ENCODE results near the gene MINDY4. TPM values are rescaled to one million over a fixed set of nuclear protein-coding genes. Genes with fewer than 3 reads are reported as not detected.

MINDY4 gene
- total RNA-seq, 2 experiments from 2014 or later, result 1.3 to 1.7 TPM

- DNase-seq (no peak), ATAC-seq (no peak)
- Mint-ChIP-seq H3K4me1 (ENCODE audit: low read depth) (no peaks in the 10 kb centered on the region), H3K4me3 (no peak overlapping the region), H3K27ac (no peak overlapping the region), H3K36me3 (ENCODE audit: low read depth) (no peaks in the 10 kb centered on the region), H3K9me3 (no peaks in the 10 kb centered on the region), H3K27me3 (no peaks in the 10 kb centered on the region)
- POLR2A ChIA-PET, result no interaction called here
- CTCF ChIA-PET, result interaction anchor here (0.9 to 1.0 kb wide), 2 partner anchors 70 to 77 kb away, joined by 3 read pairs; no protein-coding TSS in a partner anchor
- TF ChIP-seq CTCF (IDR thresholded peaks at IDR 0.05), result no peak
- intact Hi-C loops (cut with micrococcal nuclease), result no loop called here
These were observed 90.4 kb downstream of the MINDY4 start for GRCh38 chr7:30861612-30862011.

GRCh38 chr7:30862995-30863705, 91.9 kb downstream of the MINDY4 start:
- ChIA-PET CTCF (no interaction called here), POLR2A (no interaction called here)
- Mint-ChIP-seq H3K27me3 (no peaks in the 10 kb centered on the region), H3K27ac (no peak overlapping the region), H3K4me3 (no peak overlapping the region), H3K36me3 (ENCODE audit: low read depth) (no peaks in the 10 kb centered on the region), H3K4me1 (ENCODE audit: low read depth) (no peaks in the 10 kb centered on the region), H3K9me3 (no peaks in the 10 kb centered on the region)
- intact Hi-C loops (cut with micrococcal nuclease), result no loop called here
- no peak for TF ChIP-seq CTCF (IDR thresholded peaks at IDR 0.05)
- DNase-seq, result no peak
- no peak for ATAC-seq

GRCh38 chr7:30863706-30864035, 92.5 kb downstream of the MINDY4 start:
- Mint-ChIP-seq H3K27me3 (no peaks in the 10 kb centered on the region), H3K27ac (no peak overlapping the region), H3K9me3 (no peaks in the 10 kb centered on the region), H3K4me1 (ENCODE audit: low read depth) (no peaks in the 10 kb centered on the region), H3K36me3 (ENCODE audit: low read depth) (no peaks in the 10 kb centered on the region), H3K4me3 (no peak overlapping the region)
- no peak for TF ChIP-seq CTCF (IDR thresholded peaks at IDR 0.05)
- POLR2A ChIA-PET, result no interaction called here
- DNase-seq (no peak), ATAC-seq (no peak)
- CTCF ChIA-PET, result interaction anchor here (1.6 kb wide), 1 partner anchor 75 kb away, joined by 7 read pairs; no protein-coding TSS in a partner anchor
- intact Hi-C loops (cut with micrococcal nuclease), result no loop called here

GRCh38 chr7:30864101-30864500, 92.9 kb downstream of the MINDY4 start:
- Mint-ChIP-seq H3K27ac (no peak overlapping the region), H3K4me3 (no peak overlapping the region), H3K27me3 (no peaks in the 10 kb centered on the region), H3K4me1 (ENCODE audit: low read depth) (no peaks in the 10 kb centered on the region), H3K36me3 (ENCODE audit: low read depth) (no peaks in the 10 kb centered on the region), H3K9me3 (no peaks in the 10 kb centered on the region)
- TF ChIP-seq CTCF (IDR thresholded peaks at IDR 0.05), result no peak
- ATAC-seq, result no peak
- POLR2A ChIA-PET, result no interaction called here
- CTCF ChIA-PET, result interaction anchor here (1.6 kb wide), 1 partner anchor 74 kb away, joined by 7 read pairs; no protein-coding TSS in a partner anchor
- no peak for DNase-seq
- intact Hi-C loops (cut with micrococcal nuclease), result no loop called here

GRCh38 chr7:30865076-30865475, 93.9 kb downstream of the MINDY4 start:
- DNase-seq (no peak), ATAC-seq (no peak)
- ChIA-PET CTCF (interaction anchor here (1.6 kb wide), 1 partner anchor 73 kb away, joined by 7 read pairs; no protein-coding TSS in a partner anchor), POLR2A (no interaction called here)
- Mint-ChIP-seq H3K27me3 (no peaks in the 10 kb centered on the region), H3K4me3 (no peak overlapping the region), H3K36me3 (ENCODE audit: low read depth) (no peaks in the 10 kb centered on the region), H3K9me3 (no peaks in the 10 kb centered on the region), H3K4me1 (ENCODE audit: low read depth) (no peaks in the 10 kb centered on the region), H3K27ac (no peak overlapping the region)
- no peak for TF ChIP-seq CTCF (IDR thresholded peaks at IDR 0.05)
- intact Hi-C loops (cut with micrococcal nuclease), result no loop called here
